ENCODE results near the gene SNX20. TPM values are rescaled to one million over a fixed set of nuclear protein-coding genes. Genes with fewer than 3 reads are reported as not detected.

The SNX20 gene
- total RNA-seq, 1 experiment from 2014 or later = not detected

DNA sequence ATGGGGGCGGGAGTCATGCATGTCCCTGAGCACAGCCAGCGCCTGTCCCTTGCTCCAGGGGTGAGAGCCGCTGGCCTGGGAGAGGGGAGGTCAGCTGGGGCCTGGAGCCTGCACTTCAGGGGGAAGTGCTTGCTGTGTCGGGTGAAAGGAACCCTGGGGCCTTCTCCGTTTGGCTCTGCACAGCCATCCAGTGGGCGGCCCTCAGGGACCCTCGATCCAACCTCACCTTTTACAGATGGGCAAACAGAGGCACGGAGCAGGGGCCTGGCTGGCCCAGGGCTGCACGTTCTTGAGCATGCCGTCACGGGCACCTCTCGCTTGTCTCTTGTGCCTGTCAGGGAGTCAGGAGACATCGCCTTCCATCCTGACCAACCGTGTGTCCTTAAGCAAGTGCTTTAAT lies 1.8 kb downstream of the SNX20 start:
- H3K9me3 Mint-ChIP-seq = no peaks in the 10 kb centered on the region
- H4K5ac ChIP-seq (ENCODE audit: insufficient read length, low read depth, low read length) = no peak overlapping the region
- no peak overlapping the region for H2BK12ac ChIP-seq (ENCODE audit: insufficient read length, low read depth, low read length)
- H3K4me1 Mint-ChIP-seq = no peaks in the 10 kb centered on the region
- no peak overlapping the region for H3K9ac ChIP-seq (ENCODE audit: extremely low read depth, insufficient read length, low read length)
- H3K4me2 ChIP-seq (ENCODE audit: insufficient read depth, insufficient read length, low read length) = no peak overlapping the region
- no peak overlapping the region; a peak in 1 of 7 replicates for H3K27ac Mint-ChIP-seq
- no peaks in the 10 kb centered on the region for H3K79me2 ChIP-seq (ENCODE audit: insufficient read depth, low read length)
- H3K4ac ChIP-seq (ENCODE audit: low read depth, low read length) = no peak overlapping the region
- peaks cover 2% of the 10 kb centered on the region for H3K27me3 Mint-ChIP-seq (ENCODE audit: low read depth)
- no peaks in the 10 kb centered on the region for H3K9me3 ChIP-seq (ENCODE audit: control insufficient read depth, low read depth, low read length)
- H3K36me3 Mint-ChIP-seq (ENCODE audit: insufficient read depth in 1 of 3, low read depth in 3 of 3) = no peaks in the 10 kb centered on the region
- H3K14ac ChIP-seq (ENCODE audit: insufficient read depth, low read length) = no peak overlapping the region
- H3K27me3 ChIP-seq (ENCODE audit: insufficient read depth, low read length) = no peaks in the 10 kb centered on the region
- TF ChIP-seq, protein P1, sequence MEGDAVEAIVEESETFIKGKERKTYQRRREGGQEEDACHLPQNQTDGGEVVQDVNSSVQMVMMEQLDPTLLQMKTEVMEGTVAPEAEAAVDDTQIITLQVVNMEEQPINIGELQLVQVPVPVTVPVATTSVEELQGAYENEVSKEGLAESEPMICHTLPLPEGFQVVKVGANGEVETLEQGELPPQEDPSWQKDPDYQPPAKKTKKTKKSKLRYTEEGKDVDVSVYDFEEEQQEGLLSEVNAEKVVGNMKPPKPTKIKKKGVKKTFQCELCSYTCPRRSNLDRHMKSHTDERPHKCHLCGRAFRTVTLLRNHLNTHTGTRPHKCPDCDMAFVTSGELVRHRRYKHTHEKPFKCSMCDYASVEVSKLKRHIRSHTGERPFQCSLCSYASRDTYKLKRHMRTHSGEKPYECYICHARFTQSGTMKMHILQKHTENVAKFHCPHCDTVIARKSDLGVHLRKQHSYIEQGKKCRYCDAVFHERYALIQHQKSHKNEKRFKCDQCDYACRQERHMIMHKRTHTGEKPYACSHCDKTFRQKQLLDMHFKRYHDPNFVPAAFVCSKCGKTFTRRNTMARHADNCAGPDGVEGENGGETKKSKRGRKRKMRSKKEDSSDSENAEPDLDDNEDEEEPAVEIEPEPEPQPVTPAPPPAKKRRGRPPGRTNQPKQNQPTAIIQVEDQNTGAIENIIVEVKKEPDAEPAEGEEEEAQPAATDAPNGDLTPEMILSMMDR (conservative IDR thresholded peaks at IDR 0.05) = no peak
- no peaks in the 10 kb centered on the region for H4K20me1 ChIP-seq (ENCODE audit: control insufficient read depth, insufficient read depth, insufficient read length)
- H3T11ph ChIP-seq (ENCODE audit: low read length) = no peak overlapping the region
- H2AK5ac ChIP-seq (ENCODE audit: insufficient read length, low read length) = no peak overlapping the region
- no peaks in the 10 kb centered on the region for H3K79me1 ChIP-seq (ENCODE audit: insufficient read depth, low read depth, low read length, poor library complexity, severe bottlenecking)
- no peaks in the 10 kb centered on the region for H3K4me1 ChIP-seq (ENCODE audit: insufficient read depth, low read length)
- H3K56ac ChIP-seq (ENCODE audit: insufficient read length, low read depth, low read length) = no peak overlapping the region
- no peak for DNase-seq
- H3K18ac ChIP-seq (ENCODE audit: insufficient read length, low read depth, low read length) = no peak overlapping the region
- H3K23ac ChIP-seq (ENCODE audit: insufficient read length, low read depth, low read length) = no peak overlapping the region
- H3K23me2 ChIP-seq (ENCODE audit: insufficient read length, low read depth, low read length, poor library complexity, severe bottlenecking) = no peaks in the 10 kb centered on the region
- no peak overlapping the region for H2BK5ac ChIP-seq (ENCODE audit: insufficient read length, low read length)
- WGBS (ENCODE audit: extremely low coverage, insufficient read length, low lambda C conversion rate) = no CpG with 5 or more reads among the region's 14 CpGs
- H2BK120ac ChIP-seq (ENCODE audit: low read depth, low read length, poor library complexity, severe bottlenecking) = no peak overlapping the region
- no peak overlapping the region for H3K4me3 Mint-ChIP-seq
- H4K91ac ChIP-seq (ENCODE audit: insufficient read length, low read depth, low read length) = no peak overlapping the region
- no peak overlapping the region for H4K8ac ChIP-seq (replicated peaks; ENCODE audit: insufficient read length, low read depth, low read length)
- H2AFZ ChIP-seq (ENCODE audit: low read length) = no peak overlapping the region
- no peak overlapping the region for H3K27ac ChIP-seq (ENCODE audit: insufficient read length, low read depth, low read length)
- no peak overlapping the region for H2BK20ac ChIP-seq (ENCODE audit: low read depth, low read length, poor library complexity, severe bottlenecking)
- H2BK15ac ChIP-seq (ENCODE audit: low read depth, low read length) = no peak overlapping the region

Measured in H9 (cell line).